ENCODE measurements around the gene FKBP8. TPM values are rescaled to one million over a fixed set of nuclear protein-coding genes. Genes with fewer than 3 reads are reported as not detected.

FKBP8 gene
- total RNA-seq, 2 experiments from 2014 or later = 147 to 152 TPM

- no peaks in the 10 kb centered on the region for H3K9me3 ChIP-seq (ENCODE audit: control insufficient read depth in 1 of 2, insufficient read depth in 1 of 2, low read length in 2 of 2)
- CTCF ChIA-PET = interaction anchor here (1.1 to 4.2 kb wide), 9 partner anchors 22 to 73 kb away, joined by 3 to 35 read pairs (median 5); partner anchors contain the start of genes FKBP8 and KXD1
- peaks cover 50% of the 10 kb centered on the region for H3K4me1 ChIP-seq (ENCODE audit: insufficient read depth, low read length)
- DNase-seq = peak in 1 of 14 experiments; percentile 8
- ATAC-seq (ENCODE audit: poor library complexity) = no peak
- Mint-ChIP-seq H3K36me3 (ENCODE audit: low read depth) (peaks cover 6% of the 10 kb centered on the region), H3K4me1 (ENCODE audit: low read depth) (peaks cover 13% of the 10 kb centered on the region), H3K27ac (peak within 1 kb of the TSS; percentile 86), H3K27me3 (no peaks in the 10 kb centered on the region), H3K4me3 (peak within 1 kb of the TSS; percentile 97), H3K9me3 (no peaks in the 10 kb centered on the region)
- TF ChIP-seq, protein P1, sequence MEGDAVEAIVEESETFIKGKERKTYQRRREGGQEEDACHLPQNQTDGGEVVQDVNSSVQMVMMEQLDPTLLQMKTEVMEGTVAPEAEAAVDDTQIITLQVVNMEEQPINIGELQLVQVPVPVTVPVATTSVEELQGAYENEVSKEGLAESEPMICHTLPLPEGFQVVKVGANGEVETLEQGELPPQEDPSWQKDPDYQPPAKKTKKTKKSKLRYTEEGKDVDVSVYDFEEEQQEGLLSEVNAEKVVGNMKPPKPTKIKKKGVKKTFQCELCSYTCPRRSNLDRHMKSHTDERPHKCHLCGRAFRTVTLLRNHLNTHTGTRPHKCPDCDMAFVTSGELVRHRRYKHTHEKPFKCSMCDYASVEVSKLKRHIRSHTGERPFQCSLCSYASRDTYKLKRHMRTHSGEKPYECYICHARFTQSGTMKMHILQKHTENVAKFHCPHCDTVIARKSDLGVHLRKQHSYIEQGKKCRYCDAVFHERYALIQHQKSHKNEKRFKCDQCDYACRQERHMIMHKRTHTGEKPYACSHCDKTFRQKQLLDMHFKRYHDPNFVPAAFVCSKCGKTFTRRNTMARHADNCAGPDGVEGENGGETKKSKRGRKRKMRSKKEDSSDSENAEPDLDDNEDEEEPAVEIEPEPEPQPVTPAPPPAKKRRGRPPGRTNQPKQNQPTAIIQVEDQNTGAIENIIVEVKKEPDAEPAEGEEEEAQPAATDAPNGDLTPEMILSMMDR (IDR thresholded peaks at IDR 0.05) = no peak
- intact Hi-C loops (cut with DNase I, micrococcal nuclease) = loop anchor here (1.0 to 10.0 kb wide), 15 partner anchors 22 to 397 kb away; partner anchors contain the start of genes COPE (in 2 of the 2), DDX49 (in 2 of the 2), UBA52 (in 2 of the 2) and FKBP8 (in 1 of the 2)
- peaks cover 3% of the 10 kb centered on the region for H3K36me3 ChIP-seq (ENCODE audit: insufficient read depth, low read length)
- H3K27me3 ChIP-seq (ENCODE audit: control insufficient read depth in 1 of 2, insufficient read depth in 2 of 2, low read length in 2 of 2) = no peaks in the 10 kb centered on the region
- POLR2A ChIA-PET = interaction anchor here (0.6 to 5.1 kb wide), 22 partner anchors 11 to 950 kb away, joined by 3 to 59 read pairs (median 5); partner anchors contain the start of genes COPE, DDX49, FKBP8 and JUND
- H3K27ac ChIP-seq (ENCODE audit: low read depth in 1 of 2, low read length in 2 of 2) = peak within 1 kb of the TSS; percentile 90 to 95
- H3K4me3 ChIP-seq (ENCODE audit: low read length) = peak within 1 kb of the TSS; percentile 79
Measured at GRCh38 chr19:18521692-18522123, 21.7 kb downstream of the FKBP8 start, which contains the start of gene ELL. ELL (minus strand) TSS chr19:18522070; CDS start chr19:18522055, 15 bp downstream.

- Histone ChIP-seq H3K36me3 (ENCODE audit: insufficient read depth, low read length) (peaks cover 9% of the 10 kb centered on the region), H3K4me1 (ENCODE audit: insufficient read depth, low read length) (peaks cover 56% of the 10 kb centered on the region), H3K4me3 (ENCODE audit: low read length) (peak overlapping the region; percentile 79), H3K27me3 (ENCODE audit: control insufficient read depth in 1 of 2, insufficient read depth in 2 of 2, low read length in 2 of 2) (no peaks in the 10 kb centered on the region), H3K27ac (ENCODE audit: low read depth in 1 of 2, low read length in 2 of 2) (peak overlapping the region; percentile 87 to 95), H3K9me3 (ENCODE audit: control insufficient read depth in 1 of 2, insufficient read depth in 1 of 2, low read length in 2 of 2) (no peaks in the 10 kb centered on the region)
- intact Hi-C loops (cut with DNase I, micrococcal nuclease) = loop anchor here (2.0 to 10.0 kb wide), 8 partner anchors 38 to 396 kb away; partner anchors contain the start of genes COPE (in 1 of the 2), DDX49 (in 1 of the 2), REX1BD (in 1 of the 2) and UPF1 (in 1 of the 2)
- ATAC-seq (ENCODE audit: poor library complexity) (no peak), DNase-seq (peak in 6 of 14 experiments; percentile 11 to 66 (median 35))
- no peaks in the 10 kb centered on the region for H3K9me3 Mint-ChIP-seq
- H3K36me3 Mint-ChIP-seq (ENCODE audit: low read depth) = peaks cover 6% of the 10 kb centered on the region
- TF ChIP-seq, protein P1 (IDR thresholded peaks at IDR 0.05) = no peak
- H3K27me3 Mint-ChIP-seq = no peaks in the 10 kb centered on the region
- CTCF ChIA-PET = interaction anchor here (1.0 to 4.2 kb wide), 23 partner anchors 8 to 327 kb away, joined by 3 to 35 read pairs (median 6); partner anchors contain the start of genes FKBP8, KXD1, REX1BD and UBA52
- POLR2A ChIA-PET = interaction anchor here (0.6 to 5.1 kb wide), 25 partner anchors 11 to 950 kb away, joined by 3 to 59 read pairs (median 4); partner anchors contain the start of genes COPE, DDX49, FKBP8 and JUND
- peak overlapping the region; percentile 97 for H3K4me3 Mint-ChIP-seq
- peaks cover 17% of the 10 kb centered on the region for H3K4me1 Mint-ChIP-seq (ENCODE audit: low read depth)
- peak overlapping the region; percentile 71 for H3K27ac Mint-ChIP-seq
Measured at GRCh38 chr19:18520848-18521691, 22.3 kb downstream of the FKBP8 start.
